OCI-LY1 (cell line): ENCODE data around the gene PRDM15.
A peak's percentile ranks its signal among the peaks of the same experiment; 100 is the strongest.

Experiments
- H2AFZ ChIP-seq: fragments of 200-600 bp; sonication (generic), shearing (Covaris generic); 2 replicates; pipeline ENCODE4 v1.6.0; 2014; ENCODE audit warnings: antibody characterized with exemption, mild to moderate bottlenecking, low read length
- H3F3A ChIP-seq: fragments of 200-600 bp; sonication (generic), shearing (Covaris generic); 2 replicates; pipeline ENCODE4 v1.6.0; 2014; ENCODE audit warnings: mild to moderate bottlenecking, antibody characterized with exemption, low read length, moderate library complexity; ENCODE audit not compliant: insufficient read depth
- H3K27ac ChIP-seq: fragments of 200-600 bp; sonication (generic); 2 replicates; pipeline ENCODE4 v1.5.1; 2014; ENCODE audit warnings: low read length, mixed run types, mild to moderate bottlenecking, low read depth; ENCODE audit not compliant: poor library complexity, severe bottlenecking
- H3K27me3 ChIP-seq: fragments of 200-600 bp; sonication (generic); 2 replicates; pipeline ENCODE4 v1.6.0; 2014; ENCODE audit warnings: antibody characterized with exemption, mild to moderate bottlenecking, low read length, moderate library complexity; ENCODE audit not compliant: insufficient read depth
- H3K36me3 ChIP-seq: fragments of 200-600 bp; sonication (generic); 2 replicates; pipeline ENCODE4 v1.6.1; 2014; ENCODE audit warnings: mild to moderate bottlenecking, antibody characterized with exemption, low read length, moderate library complexity, mixed read lengths; ENCODE audit not compliant: insufficient read depth
- H3K4me1 ChIP-seq: fragments of 200-600 bp; sonication (generic); 2 replicates; pipeline ENCODE4 v1.5.1; 2014; ENCODE audit warnings: mild to moderate bottlenecking, low read length, moderate library complexity; ENCODE audit not compliant: insufficient read depth, severe bottlenecking
- H3K4me2 ChIP-seq: fragments of 200-600 bp; sonication (generic), shearing (Covaris generic); 2 replicates; pipeline ENCODE4 v1.6.1; 2014; ENCODE audit warnings: low read length
- H3K4me3 ChIP-seq: fragments of 200-600 bp; sonication (generic); 2 replicates; pipeline ENCODE4 v1.5.1; 2014; ENCODE audit warnings: low read length, low read depth, mild to moderate bottlenecking, mixed read lengths; ENCODE audit not compliant: poor library complexity, severe bottlenecking
- H3K79me2 ChIP-seq: fragments of 200-600 bp; shearing (Covaris generic); 2 replicates; pipeline ENCODE4 v1.6.1; 2016; ENCODE audit warnings: mixed run types, low read length, mixed read lengths; ENCODE audit not compliant: insufficient read depth
- H3K9ac ChIP-seq: fragments of 200-600 bp; sonication (generic), shearing (Covaris generic); 2 replicates; pipeline ENCODE4 v1.6.1; 2014; ENCODE audit warnings: mild to moderate bottlenecking, low read length, mixed read lengths
- H3K9me2 ChIP-seq: fragments of 200-600 bp; sonication (generic), shearing (Covaris generic); 2 replicates; pipeline ENCODE4 v1.6.1; 2014; ENCODE audit warnings: low read depth, mild to moderate bottlenecking, low read length, mixed read lengths
- H3K9me3 ChIP-seq: fragments of 200-600 bp; shearing (Covaris generic); 2 replicates; pipeline ENCODE4 v1.6.1; 2014; ENCODE audit warnings: low read length, mixed read lengths
- H4K20me1 ChIP-seq: fragments of 200-600 bp; sonication (generic), shearing (Covaris generic); 2 replicates; pipeline ENCODE4 v1.6.0; 2016; ENCODE audit warnings: mild to moderate bottlenecking, low read length; ENCODE audit not compliant: insufficient read depth
- CTCF ChIP-seq: fragments of 200-600 bp; sonication (generic), shearing (Covaris generic); IDR thresholded peaks from 2 replicates; pipeline ENCODE4 v1.5.1; 2017; ENCODE audit warnings: mild to moderate bottlenecking, antibody characterized with exemption, low read length, moderate library complexity, mixed read lengths
- EZH2 ChIP-seq: fragments of 200-600 bp; sonication (generic), shearing (Covaris generic); IDR thresholded peaks from 2 replicates; pipeline ENCODE4 v1.8.0; 2017; ENCODE audit warnings: borderline replicate concordance, mixed run types, mild to moderate bottlenecking, antibody characterized with exemption, low read length, moderate library complexity, mixed read lengths

Gene PRDM15

GRCh38 chr21:41819856-41820281, 59.3 kb downstream of the PRDM15 start:
- Histone ChIP-seq H3K79me2 (no peaks in the 10 kb centered on the region), H3F3A (no peaks in the 10 kb centered on the region), H3K27me3 (no peaks in the 10 kb centered on the region), H3K36me3 (peaks cover 98% of the 10 kb centered on the region), H3K4me2 (no peak overlapping the region), H3K27ac (no peak overlapping the region), H3K9ac (no peak overlapping the region), H3K4me3 (no peak overlapping the region), H2AFZ (no peak overlapping the region), H4K20me1 (no peaks in the 10 kb centered on the region), H3K4me1 (peaks cover 10% of the 10 kb centered on the region), H3K9me2 (no peaks in the 10 kb centered on the region), H3K9me3 (no peaks in the 10 kb centered on the region)
- no peak for TF ChIP-seq CTCF
- no peak for TF ChIP-seq EZH2

DNA sequence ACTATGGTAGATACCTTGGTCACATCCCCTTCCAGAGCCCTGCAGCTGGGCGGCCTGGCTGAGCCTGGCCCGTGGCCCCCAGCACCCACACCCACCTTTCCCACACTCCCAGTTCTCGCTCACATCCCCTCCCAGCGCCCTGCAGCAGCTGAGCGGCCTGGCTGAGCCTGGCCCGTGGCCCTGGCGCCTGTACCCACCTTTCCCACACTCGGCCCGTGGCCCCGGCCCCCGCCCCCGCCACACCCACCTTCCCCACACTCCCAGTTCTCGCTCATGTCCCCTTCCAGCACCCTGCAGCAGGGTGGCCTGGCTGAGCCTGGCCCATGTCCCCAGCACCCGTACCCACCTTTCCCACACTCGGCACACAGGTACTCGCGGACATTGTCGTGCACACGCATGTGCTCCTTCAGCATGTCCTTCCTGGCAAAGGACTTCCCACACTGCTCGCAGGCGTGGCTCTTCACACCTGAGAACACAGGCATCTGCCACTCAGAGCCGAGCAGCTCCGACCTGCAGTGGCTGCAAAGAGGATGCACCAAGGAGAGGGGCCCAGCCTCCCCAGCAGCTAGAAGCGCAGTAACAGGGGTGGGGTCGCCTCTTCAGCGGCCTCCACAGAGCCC, 59.8 kb downstream of the PRDM15 start:
- Histone ChIP-seq H2AFZ (no peak overlapping the region), H3F3A (no peaks in the 10 kb centered on the region), H3K9me3 (no peaks in the 10 kb centered on the region), H3K79me2 (no peaks in the 10 kb centered on the region), H3K9me2 (no peaks in the 10 kb centered on the region), H3K36me3 (peaks cover 97% of the 10 kb centered on the region), H3K4me3 (no peak overlapping the region), H3K27ac (no peak overlapping the region), H3K27me3 (no peaks in the 10 kb centered on the region), H4K20me1 (no peaks in the 10 kb centered on the region), H3K9ac (no peak overlapping the region), H3K4me1 (peaks cover 10% of the 10 kb centered on the region), H3K4me2 (no peak overlapping the region)
- TF ChIP-seq EZH2: no peak
- no peak for TF ChIP-seq CTCF

GRCh38 chr21:41817877-41818855, 61.0 kb downstream of the PRDM15 start:
- Histone ChIP-seq H3K9ac (no peak overlapping the region), H3K27ac (peak overlapping the region; percentile 63), H3K79me2 (no peaks in the 10 kb centered on the region), H3K27me3 (no peaks in the 10 kb centered on the region), H3K4me1 (peaks cover 10% of the 10 kb centered on the region), H2AFZ (no peak overlapping the region), H3K4me3 (no peak overlapping the region), H3F3A (no peaks in the 10 kb centered on the region), H3K4me2 (no peak overlapping the region), H3K9me3 (no peaks in the 10 kb centered on the region), H3K9me2 (no peaks in the 10 kb centered on the region), H4K20me1 (no peaks in the 10 kb centered on the region), H3K36me3 (peaks cover 91% of the 10 kb centered on the region)
- no peak for TF ChIP-seq EZH2
- no peak for TF ChIP-seq CTCF
